Loucy (cell line): Measurements from ENCODE around the gene RAB14.

Experiments used
- H2AFZ ChIP-seq: fragments of 200-600 bp; sonication (generic); 2 replicates; pipeline ENCODE4 v1.6.0; 2016; ENCODE audit warnings: antibody characterized with exemption, mild to moderate bottlenecking, low read length, moderate library complexity
- H3F3A ChIP-seq: fragments of 200-600 bp; 2 replicates; pipeline ENCODE4 v1.6.0; 2016; ENCODE audit warnings: antibody characterized with exemption, low read depth, mild to moderate bottlenecking
- H3K27me3 ChIP-seq: fragments of 200-600 bp; sonication (generic); 2 replicates; pipeline ENCODE4 v1.6.1; 2014; ENCODE audit warnings: low read length, mild to moderate bottlenecking; ENCODE audit not compliant: insufficient read depth, poor library complexity, severe bottlenecking
- H3K36me3 ChIP-seq: fragments of 200-600 bp; sonication (generic); 2 replicates; pipeline ENCODE4 v1.6.1; 2016; ENCODE audit warnings: low read length; ENCODE audit not compliant: insufficient read depth
- H3K4me1 ChIP-seq: fragments of 200-600 bp; sonication (generic); 2 replicates; pipeline ENCODE4 v1.5.1; 2014; ENCODE audit warnings: low read length, mild to moderate bottlenecking; ENCODE audit not compliant: insufficient read depth, poor library complexity, severe bottlenecking
- H3K4me2 ChIP-seq: fragments of 200-600 bp; sonication (generic); 2 replicates; pipeline ENCODE4 v1.6.0; 2014; ENCODE audit warnings: antibody characterized with exemption, low read length, low read depth, mild to moderate bottlenecking; ENCODE audit not compliant: poor library complexity, severe bottlenecking
- H3K4me3 ChIP-seq: fragments of 200-600 bp; sonication (generic); 2 replicates; pipeline ENCODE4 v1.5.1; 2014; ENCODE audit warnings: low read length, mild to moderate bottlenecking, mixed read lengths; ENCODE audit not compliant: poor library complexity, severe bottlenecking
- H3K79me2 ChIP-seq: fragments of 200-600 bp; sonication (generic); 2 replicates; pipeline ENCODE4 v1.6.1; 2014; ENCODE audit warnings: low read length; ENCODE audit not compliant: insufficient read depth
- H3K9ac ChIP-seq: fragments of 200-600 bp; sonication (generic); 2 replicates; pipeline ENCODE4 v1.6.0; 2014; ENCODE audit warnings: mild to moderate bottlenecking, low read depth, low read length, moderate library complexity; ENCODE audit not compliant: poor library complexity, severe bottlenecking
- H3K9me2 ChIP-seq: fragments of 200-600 bp; sonication (generic); replicated peaks from 2 replicates; pipeline ENCODE4 v1.6.1; 2016; ENCODE audit warnings: low read depth, low read length, mixed read lengths
- H3K9me3 ChIP-seq: fragments of 200-600 bp; sonication (generic); 2 replicates; pipeline ENCODE4 v1.6.1; 2014; ENCODE audit warnings: mild to moderate bottlenecking, antibody characterized with exemption, low read length, low read depth; ENCODE audit not compliant: insufficient read depth
- H4K20me1 ChIP-seq: fragments of 200-600 bp; sonication (generic); 2 replicates; pipeline ENCODE4 v1.6.0; 2014; ENCODE audit warnings: antibody characterized with exemption, low read length, mild to moderate bottlenecking; ENCODE audit not compliant: insufficient read depth, poor library complexity, severe bottlenecking
- EZH2phosphoT487 ChIP-seq: fragments of 200-600 bp; IDR thresholded peaks from 2 replicates; pipeline ENCODE4 v1.6.1; 2018; ENCODE audit warnings: antibody characterized with exemption, mild to moderate bottlenecking, moderate library complexity, borderline replicate concordance
- TF ChIP-seq, protein P1 (sequence below): fragments of 200-600 bp; sonication (generic); conservative IDR thresholded peaks from 2 replicates; pipeline ENCODE4 v1.5.1; 2014; ENCODE audit warnings: mild to moderate bottlenecking, antibody characterized with exemption, low read length

Gene RAB14

DNA sequence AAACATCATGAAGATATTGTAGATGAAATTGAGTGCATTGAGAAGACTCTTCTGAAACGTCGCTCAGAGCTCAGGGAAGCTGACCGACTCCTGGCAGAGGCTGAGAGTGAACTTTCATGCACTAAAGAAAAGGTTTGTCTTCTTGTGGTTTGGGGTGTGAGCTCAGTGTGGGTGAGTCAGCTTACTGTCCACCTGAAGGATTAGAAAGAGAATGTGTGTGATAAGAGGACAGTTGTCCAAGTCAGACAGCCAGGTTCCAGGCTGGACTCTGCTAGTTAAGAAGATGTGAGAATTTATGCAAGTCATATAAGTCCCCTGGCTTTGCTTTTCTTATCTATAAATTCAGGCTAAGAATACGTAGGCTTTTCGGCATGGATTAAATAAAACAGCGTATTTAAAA lies 46.9 kb downstream of the RAB14 start:
- no peak overlapping the region for H3K4me2 ChIP-seq
- peaks cover 85% of the 10 kb centered on the region for H3K36me3 ChIP-seq
- H3K9ac ChIP-seq, result no peak overlapping the region
- no peak overlapping the region for H3K4me3 ChIP-seq
- peaks cover 28% of the 10 kb centered on the region for H3K4me1 ChIP-seq
- H3K9me3 ChIP-seq, result no peaks in the 10 kb centered on the region
- no peaks in the 10 kb centered on the region; the same call in 1 of the 2 replicates for H3F3A ChIP-seq
- no peaks in the 10 kb centered on the region for H3K79me2 ChIP-seq
- H2AFZ ChIP-seq, result no peak overlapping the region
- H3K9me2 ChIP-seq, result no peaks in the 10 kb centered on the region
- H3K27me3 ChIP-seq, result no peaks in the 10 kb centered on the region
- no peaks in the 10 kb centered on the region for H4K20me1 ChIP-seq
- TF ChIP-seq, protein P1, sequence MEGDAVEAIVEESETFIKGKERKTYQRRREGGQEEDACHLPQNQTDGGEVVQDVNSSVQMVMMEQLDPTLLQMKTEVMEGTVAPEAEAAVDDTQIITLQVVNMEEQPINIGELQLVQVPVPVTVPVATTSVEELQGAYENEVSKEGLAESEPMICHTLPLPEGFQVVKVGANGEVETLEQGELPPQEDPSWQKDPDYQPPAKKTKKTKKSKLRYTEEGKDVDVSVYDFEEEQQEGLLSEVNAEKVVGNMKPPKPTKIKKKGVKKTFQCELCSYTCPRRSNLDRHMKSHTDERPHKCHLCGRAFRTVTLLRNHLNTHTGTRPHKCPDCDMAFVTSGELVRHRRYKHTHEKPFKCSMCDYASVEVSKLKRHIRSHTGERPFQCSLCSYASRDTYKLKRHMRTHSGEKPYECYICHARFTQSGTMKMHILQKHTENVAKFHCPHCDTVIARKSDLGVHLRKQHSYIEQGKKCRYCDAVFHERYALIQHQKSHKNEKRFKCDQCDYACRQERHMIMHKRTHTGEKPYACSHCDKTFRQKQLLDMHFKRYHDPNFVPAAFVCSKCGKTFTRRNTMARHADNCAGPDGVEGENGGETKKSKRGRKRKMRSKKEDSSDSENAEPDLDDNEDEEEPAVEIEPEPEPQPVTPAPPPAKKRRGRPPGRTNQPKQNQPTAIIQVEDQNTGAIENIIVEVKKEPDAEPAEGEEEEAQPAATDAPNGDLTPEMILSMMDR, result no peak
- no peak for TF ChIP-seq EZH2phosphoT487

DNA sequence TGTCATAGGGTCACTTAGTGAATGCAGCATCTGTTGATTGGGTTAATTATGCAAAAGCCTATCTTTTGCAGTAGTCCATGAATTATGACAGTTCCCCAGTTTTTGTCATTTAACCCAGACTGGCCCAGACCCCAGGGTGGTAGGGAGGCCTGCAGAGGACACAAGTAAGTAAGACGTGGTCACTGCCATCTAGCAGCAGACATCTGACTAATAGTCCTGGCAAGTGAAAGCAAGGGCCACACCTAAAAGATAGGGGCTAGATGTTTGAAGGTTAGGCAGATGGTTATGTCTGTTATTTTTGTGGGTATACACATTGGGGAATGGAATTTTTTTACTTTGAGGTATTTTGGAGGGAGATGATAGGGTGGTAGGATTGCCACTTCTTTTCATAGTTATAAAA lies 48.0 kb downstream of the RAB14 start:
- no peaks in the 10 kb centered on the region for H3K9me2 ChIP-seq
- H3K27me3 ChIP-seq, result no peaks in the 10 kb centered on the region
- H3F3A ChIP-seq, result no peaks in the 10 kb centered on the region; the same call in 1 of the 2 replicates
- no peak overlapping the region for H2AFZ ChIP-seq
- H3K79me2 ChIP-seq, result no peaks in the 10 kb centered on the region
- peaks cover 84% of the 10 kb centered on the region for H3K36me3 ChIP-seq
- no peak overlapping the region for H3K4me3 ChIP-seq
- H3K4me2 ChIP-seq, result no peak overlapping the region
- no peaks in the 10 kb centered on the region for H3K9me3 ChIP-seq
- no peak for TF ChIP-seq EZH2phosphoT487
- TF ChIP-seq, protein P1, result no peak
- H3K9ac ChIP-seq, result no peak overlapping the region
- H3K4me1 ChIP-seq, result peaks cover 28% of the 10 kb centered on the region
- H4K20me1 ChIP-seq, result no peaks in the 10 kb centered on the region

DNA sequence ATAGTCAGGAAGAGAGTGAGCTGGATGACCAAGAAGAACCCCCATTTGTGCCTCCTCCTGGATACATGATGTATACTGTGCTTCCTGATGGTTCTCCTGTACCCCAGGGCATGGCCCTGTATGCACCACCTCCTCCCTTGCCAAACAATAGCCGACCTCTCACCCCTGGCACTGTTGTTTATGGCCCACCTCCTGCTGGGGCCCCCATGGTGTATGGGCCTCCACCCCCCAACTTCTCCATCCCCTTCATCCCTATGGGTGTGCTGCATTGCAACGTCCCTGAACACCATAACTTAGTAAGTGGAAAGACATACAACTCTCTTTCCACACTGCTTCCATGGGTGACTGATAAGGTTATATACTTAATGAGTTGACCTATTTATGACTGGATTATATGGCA lies 51.5 kb downstream of the RAB14 start:
- Histone ChIP-seq H3K36me3 (peaks cover 88% of the 10 kb centered on the region), H3K79me2 (no peaks in the 10 kb centered on the region), H3K4me3 (no peak overlapping the region), H3K9ac (no peak overlapping the region), H3F3A (no peaks in the 10 kb centered on the region; the same call in 1 of the 2 replicates), H2AFZ (no peak overlapping the region), H3K4me1 (peaks cover 23% of the 10 kb centered on the region), H3K4me2 (no peak overlapping the region), H3K27me3 (no peaks in the 10 kb centered on the region), H3K9me2 (no peaks in the 10 kb centered on the region), H3K9me3 (no peaks in the 10 kb centered on the region), H4K20me1 (no peaks in the 10 kb centered on the region)
- TF ChIP-seq, protein P1, result no peak
- TF ChIP-seq EZH2phosphoT487, result no peak
